H1 (cell line): Measurements from ENCODE around the gene NEU3. TPM values are rescaled to one million over a fixed set of nuclear protein-coding genes. Genes with fewer than 3 reads are reported as not detected.

Source experiments
- CREB1 ChIP-seq: IDR thresholded peaks from 2 replicates; pipeline ENCODE4 v1.6.1; 2012; ENCODE audit warnings: inconsistent platforms
- CTCF ChIP-seq, 3 experiments: IDR thresholded peaks; 1 replicate in 2 of 3; 2 replicates in 1 of 3; pipeline versions ENCODE4 v1.5.1 to v1.6.1; 2011; ENCODE audit warnings: low read length in 3 of 3, mild to moderate bottlenecking in 3 of 3, inconsistent platforms in 2 of 3, low read depth in 1 of 3, moderate library complexity in 1 of 3; ENCODE audit not compliant: insufficient read depth in 1 of 3; ENCODE audit errors: control extremely low read depth in 1 of 3
- E2F6 ChIP-seq: IDR thresholded peaks from 2 replicates; pipeline ENCODE4 v1.6.1; 2012; ENCODE audit warnings: inconsistent platforms
- EZH2 ChIP-seq: fragments of 200-600 bp; sonication (generic); IDR thresholded peaks from 2 replicates; pipeline ENCODE4 v1.7.1; 2012; ENCODE audit warnings: low read depth, mild to moderate bottlenecking, moderate library complexity, low read length, inconsistent platforms; ENCODE audit not compliant: severe bottlenecking
- FOSL1 ChIP-seq: IDR thresholded peaks from 2 replicates; pipeline ENCODE4 v1.6.1; 2011; ENCODE audit warnings: mild to moderate bottlenecking, low read depth, low read length, moderate library complexity; ENCODE audit not compliant: insufficient read depth
- JUND ChIP-seq: IDR thresholded peaks from 2 replicates; pipeline ENCODE4 v1.6.1; 2011; ENCODE audit warnings: mild to moderate bottlenecking, improper control_type of control experiment, low read length
- TBP ChIP-seq: IDR thresholded peaks from 2 replicates; pipeline ENCODE4 v1.6.1; 2011; ENCODE audit warnings: low read depth, low read length, improper control_type of control experiment
- polyA plus RNA-seq, 7 experiments: library from polyadenylated mRNA; depleted of rRNA in 3 of 7; stranded (reverse) in 5 of 7; unstranded in 2 of 7; fragments of >200 nt in 5 of 7; fragments of 200-250 nt in 2 of 7; gene quantifications; 1 replicate in 5 of 7; 2 replicates in 1 of 7; 4 replicates in 1 of 7; pipeline versions ENCODE4 v1.2.1 to v1.2.3, GENCODE V29; 2011 to 2013; ENCODE audit warnings: missing spikeins in 2 of 7, mixed read lengths in 2 of 7
- total RNA-seq: library from RNA; stranded (reverse); fragmentation: NEBNext Ultra II Directional; extraction: Animal tissue kit (Norgen Biotek cat#: 25700); gene quantifications from 2 replicates; pipeline ENCODE4 v1.2.1, GENCODE V29; 2021

Gene NEU3
- total and polyA plus RNA-seq, 2 of the 8 experiments (the other 6 are each of a cell fraction or from before 2014, with no cell fraction given), result 8.9 to 15.6 TPM

GRCh38 chr11:75004215-75004614, 15.5 kb downstream of the NEU3 start (continued):
- no peak for TF ChIP-seq CTCF (IDR thresholded peaks at IDR 0.05; ENCODE audit: control extremely low read depth in 1 of 3, insufficient read depth in 1 of 3, low read depth in 1 of 3, low read length in 3 of 3)
- TF ChIP-seq E2F6, result no peak
- no peak for TF ChIP-seq EZH2
- no peak for TF ChIP-seq FOSL1
- no peak for TF ChIP-seq CREB1
- no peak for TF ChIP-seq JUND
- TF ChIP-seq TBP, result no peak
